ENCODE results near the gene NIPBL. TPM values are rescaled to one million over a fixed set of nuclear protein-coding genes. Genes with fewer than 3 reads are reported as not detected.

The NIPBL gene
- total RNA-seq, 1 experiment from 2014 or later: 61.3 TPM

DNA sequence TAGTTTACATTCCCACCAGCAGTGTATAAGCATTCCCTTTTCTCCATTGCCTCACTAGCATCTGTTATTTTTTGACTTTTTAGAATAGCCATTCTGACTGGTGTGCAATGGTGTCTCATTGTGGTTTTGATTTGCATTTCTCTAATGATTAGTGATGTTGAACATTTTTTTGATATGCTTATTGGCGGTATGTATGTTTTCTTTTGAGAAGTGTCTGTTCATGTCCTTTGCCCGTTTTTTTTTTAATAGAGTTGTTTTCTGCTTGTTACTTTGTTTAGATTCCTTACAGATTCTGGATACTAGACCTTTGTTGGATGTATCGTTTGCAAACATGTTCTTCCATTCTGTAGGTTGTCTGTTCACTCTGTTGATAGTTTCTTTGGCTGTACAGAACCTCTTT lies 25.3 kb downstream of the NIPBL start:
- H4K91ac ChIP-seq (ENCODE audit: insufficient read length, low read depth, low read length): no peak overlapping the region
- H4K8ac ChIP-seq (replicated peaks; ENCODE audit: insufficient read length, low read depth, low read length): no peak overlapping the region
- H4K20me1 ChIP-seq (ENCODE audit: control insufficient read depth, insufficient read depth, insufficient read length): no peaks in the 10 kb centered on the region
- Mint-ChIP-seq H3K4me1 (peaks cover 11 to 18% of the 10 kb centered on the region in 2 experiments; a peak in 3 of 4 replicates), H3K27ac (no peak overlapping the region), H3K4me3 (no peak overlapping the region), H3K9me3 (peaks cover 16 to 20% of the 10 kb centered on the region in 2 experiments), H3K36me3 (ENCODE audit: insufficient read depth in 1 of 3, low read depth in 3 of 3) (peaks cover 0 to 21% (median 11%) of the 10 kb centered on the region in 3 experiments; a peak in 6 of 7 replicates), H3K27me3 (ENCODE audit: low read depth) (no peaks in the 10 kb centered on the region)
- H3K9ac ChIP-seq (ENCODE audit: extremely low read depth, insufficient read length, low read length): no peak overlapping the region
- peaks cover 8% of the 10 kb centered on the region for H3K79me1 ChIP-seq (ENCODE audit: insufficient read depth, low read depth, low read length, poor library complexity, severe bottlenecking)
- no peak overlapping the region for H3K56ac ChIP-seq (ENCODE audit: insufficient read length, low read depth, low read length)
- H3K27ac ChIP-seq (ENCODE audit: insufficient read length, low read depth, low read length): no peak overlapping the region
- H2AFZ ChIP-seq (ENCODE audit: low read length): no peak overlapping the region
- no peak overlapping the region for H2BK12ac ChIP-seq (ENCODE audit: insufficient read length, low read depth, low read length)
- H2AK5ac ChIP-seq (ENCODE audit: insufficient read length, low read length): no peak overlapping the region
- H3K4ac ChIP-seq (ENCODE audit: low read depth, low read length): no peak overlapping the region
- H3K23ac ChIP-seq (ENCODE audit: insufficient read length, low read depth, low read length): no peak overlapping the region
- no peak overlapping the region for H2BK20ac ChIP-seq (ENCODE audit: low read depth, low read length, poor library complexity, severe bottlenecking)
- H3K9me3 ChIP-seq (ENCODE audit: control insufficient read depth, low read depth, low read length): no peaks in the 10 kb centered on the region
- no peak overlapping the region for H3K18ac ChIP-seq (ENCODE audit: insufficient read length, low read depth, low read length)
- no peak overlapping the region for H3K4me2 ChIP-seq (ENCODE audit: insufficient read depth, insufficient read length, low read length)
- no peak overlapping the region for H3T11ph ChIP-seq (ENCODE audit: low read length)
- no peak overlapping the region for H2BK120ac ChIP-seq (ENCODE audit: low read depth, low read length, poor library complexity, severe bottlenecking)
- peaks cover 29% of the 10 kb centered on the region; the same call in 1 of the 2 replicates for H3K79me2 ChIP-seq (ENCODE audit: insufficient read depth, low read length)
- TF ChIP-seq, protein P1, sequence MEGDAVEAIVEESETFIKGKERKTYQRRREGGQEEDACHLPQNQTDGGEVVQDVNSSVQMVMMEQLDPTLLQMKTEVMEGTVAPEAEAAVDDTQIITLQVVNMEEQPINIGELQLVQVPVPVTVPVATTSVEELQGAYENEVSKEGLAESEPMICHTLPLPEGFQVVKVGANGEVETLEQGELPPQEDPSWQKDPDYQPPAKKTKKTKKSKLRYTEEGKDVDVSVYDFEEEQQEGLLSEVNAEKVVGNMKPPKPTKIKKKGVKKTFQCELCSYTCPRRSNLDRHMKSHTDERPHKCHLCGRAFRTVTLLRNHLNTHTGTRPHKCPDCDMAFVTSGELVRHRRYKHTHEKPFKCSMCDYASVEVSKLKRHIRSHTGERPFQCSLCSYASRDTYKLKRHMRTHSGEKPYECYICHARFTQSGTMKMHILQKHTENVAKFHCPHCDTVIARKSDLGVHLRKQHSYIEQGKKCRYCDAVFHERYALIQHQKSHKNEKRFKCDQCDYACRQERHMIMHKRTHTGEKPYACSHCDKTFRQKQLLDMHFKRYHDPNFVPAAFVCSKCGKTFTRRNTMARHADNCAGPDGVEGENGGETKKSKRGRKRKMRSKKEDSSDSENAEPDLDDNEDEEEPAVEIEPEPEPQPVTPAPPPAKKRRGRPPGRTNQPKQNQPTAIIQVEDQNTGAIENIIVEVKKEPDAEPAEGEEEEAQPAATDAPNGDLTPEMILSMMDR (conservative IDR thresholded peaks at IDR 0.05): no peak
- H4K5ac ChIP-seq (ENCODE audit: insufficient read length, low read depth, low read length): no peak overlapping the region
- DNase-seq: no peak
- H2BK15ac ChIP-seq (ENCODE audit: low read depth, low read length): no peak overlapping the region
- no peaks in the 10 kb centered on the region for H3K23me2 ChIP-seq (ENCODE audit: insufficient read length, low read depth, low read length, poor library complexity, severe bottlenecking)
- H2BK5ac ChIP-seq (ENCODE audit: insufficient read length, low read length): no peak overlapping the region
- H3K14ac ChIP-seq (ENCODE audit: insufficient read depth, low read length): no peak overlapping the region
- no peaks in the 10 kb centered on the region for H3K27me3 ChIP-seq (ENCODE audit: insufficient read depth, low read length)
- no peaks in the 10 kb centered on the region for H3K4me1 ChIP-seq (ENCODE audit: insufficient read depth, low read length)
- no CpG with 5 or more reads among the region's 3 CpGs for WGBS (ENCODE audit: extremely low coverage, insufficient read length, low lambda C conversion rate)

Measured in H9 (cell line).